ENCODE results near the gene MORC3.

MORC3 gene

DNA sequence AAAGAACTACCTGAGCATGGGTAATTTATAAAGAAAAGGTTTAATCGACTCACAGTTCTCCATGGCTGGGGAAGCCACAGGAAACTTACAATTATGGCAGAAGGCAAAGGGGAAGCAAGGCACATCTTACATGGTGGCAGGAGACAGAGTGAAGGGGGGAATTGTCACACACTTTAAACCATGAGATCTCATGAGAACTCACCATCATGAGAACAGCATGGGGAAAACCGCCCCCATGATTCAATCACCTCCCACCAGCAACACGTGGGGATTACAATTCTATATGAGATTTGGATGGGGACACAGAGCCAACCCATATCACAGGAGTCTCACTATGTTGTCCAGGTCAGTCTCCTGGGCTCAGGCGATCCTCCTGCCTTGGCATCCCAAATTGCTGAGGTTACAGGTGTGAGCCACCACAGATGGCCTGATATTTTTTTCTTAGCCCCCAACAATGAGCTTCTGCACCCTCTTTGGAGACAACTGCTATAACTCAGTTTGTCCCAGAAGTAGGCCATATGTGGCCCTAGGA lies 22.5 kb upstream of the MORC3 start:
- no peak for TF ChIP-seq EZH2 (IDR thresholded peaks at IDR 0.05; ENCODE audit: borderline replicate concordance, low read depth, low read length, severe bottlenecking)
- TF ChIP-seq, protein P1, sequence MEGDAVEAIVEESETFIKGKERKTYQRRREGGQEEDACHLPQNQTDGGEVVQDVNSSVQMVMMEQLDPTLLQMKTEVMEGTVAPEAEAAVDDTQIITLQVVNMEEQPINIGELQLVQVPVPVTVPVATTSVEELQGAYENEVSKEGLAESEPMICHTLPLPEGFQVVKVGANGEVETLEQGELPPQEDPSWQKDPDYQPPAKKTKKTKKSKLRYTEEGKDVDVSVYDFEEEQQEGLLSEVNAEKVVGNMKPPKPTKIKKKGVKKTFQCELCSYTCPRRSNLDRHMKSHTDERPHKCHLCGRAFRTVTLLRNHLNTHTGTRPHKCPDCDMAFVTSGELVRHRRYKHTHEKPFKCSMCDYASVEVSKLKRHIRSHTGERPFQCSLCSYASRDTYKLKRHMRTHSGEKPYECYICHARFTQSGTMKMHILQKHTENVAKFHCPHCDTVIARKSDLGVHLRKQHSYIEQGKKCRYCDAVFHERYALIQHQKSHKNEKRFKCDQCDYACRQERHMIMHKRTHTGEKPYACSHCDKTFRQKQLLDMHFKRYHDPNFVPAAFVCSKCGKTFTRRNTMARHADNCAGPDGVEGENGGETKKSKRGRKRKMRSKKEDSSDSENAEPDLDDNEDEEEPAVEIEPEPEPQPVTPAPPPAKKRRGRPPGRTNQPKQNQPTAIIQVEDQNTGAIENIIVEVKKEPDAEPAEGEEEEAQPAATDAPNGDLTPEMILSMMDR (IDR thresholded peaks at IDR 0.05; ENCODE audit: borderline replicate concordance, extremely low read depth, low read length, poor library complexity, severe bottlenecking), result no peak
- DNase-seq (no peak), ATAC-seq (ENCODE audit: insufficient read depth, low read depth) (no peak)
- peaks cover 10% of the 10 kb centered on the region for H3K4me1 ChIP-seq (ENCODE audit: insufficient read depth, low read length)
- no peaks in the 10 kb centered on the region for H3K27me3 ChIP-seq (ENCODE audit: insufficient read depth, low read length, poor library complexity)
- no peaks in the 10 kb centered on the region for H4K20me1 ChIP-seq (ENCODE audit: insufficient read depth, low read length)
- no peak overlapping the region for H3K4me2 ChIP-seq (ENCODE audit: insufficient read depth, low read length)
- H2AFZ ChIP-seq (ENCODE audit: low read depth, low read length), result peak overlapping the region; percentile 57; the same call in 1 of the 2 replicates
- H3K36me3 ChIP-seq (ENCODE audit: insufficient read depth, low read length), result peaks cover 6% of the 10 kb centered on the region; the same call in 1 of the 2 replicates
- no peak overlapping the region; the same call in 1 of the 2 replicates for H3K27ac ChIP-seq (ENCODE audit: low read length)
- H3K79me2 ChIP-seq (ENCODE audit: insufficient read depth, low read length), result no peaks in the 10 kb centered on the region
- no peak overlapping the region for H3K9ac ChIP-seq (ENCODE audit: low read depth, low read length)
- no peak overlapping the region for H3K4me3 ChIP-seq (ENCODE audit: low read depth in 1 of 2, low read length in 2 of 2)
- no peaks in the 10 kb centered on the region for H3K9me3 ChIP-seq (ENCODE audit: insufficient read depth, low read length, severe bottlenecking)

DNA sequence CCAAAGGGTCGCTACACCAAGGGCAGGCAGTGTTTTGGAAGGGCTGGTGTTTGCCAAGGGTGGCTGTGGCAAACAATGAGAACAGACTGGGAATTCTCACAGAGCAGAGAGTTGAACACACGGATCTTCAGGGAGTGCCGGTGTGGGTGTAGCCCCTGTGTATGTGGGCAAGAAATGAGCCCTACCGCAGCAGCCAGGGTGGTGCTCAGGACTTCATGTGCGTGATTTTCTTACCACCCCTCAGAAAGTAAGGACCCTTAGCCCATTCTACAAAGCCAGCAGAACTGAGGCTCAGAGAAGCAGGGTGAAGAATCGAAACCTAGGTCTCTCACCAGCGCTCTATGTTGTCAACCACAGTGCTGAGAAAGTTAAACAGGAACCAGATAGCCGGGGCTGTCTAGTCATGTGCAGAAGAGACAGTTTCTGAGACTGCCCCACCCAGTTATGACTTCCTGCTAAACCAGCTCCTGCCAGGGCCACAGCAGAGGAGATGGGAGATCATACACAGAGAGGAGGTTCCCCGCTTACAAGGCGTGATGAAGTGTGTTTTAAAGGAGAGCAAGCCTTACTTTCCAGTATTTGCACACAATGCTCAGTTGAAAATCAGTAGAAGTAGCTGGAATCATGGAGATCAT lies 21.9 kb upstream of the MORC3 start:
- DNase-seq (peak; percentile 51), ATAC-seq (ENCODE audit: insufficient read depth, low read depth) (peak; percentile 96)
- H3K9ac ChIP-seq (ENCODE audit: low read depth, low read length), result no peak overlapping the region

DNA sequence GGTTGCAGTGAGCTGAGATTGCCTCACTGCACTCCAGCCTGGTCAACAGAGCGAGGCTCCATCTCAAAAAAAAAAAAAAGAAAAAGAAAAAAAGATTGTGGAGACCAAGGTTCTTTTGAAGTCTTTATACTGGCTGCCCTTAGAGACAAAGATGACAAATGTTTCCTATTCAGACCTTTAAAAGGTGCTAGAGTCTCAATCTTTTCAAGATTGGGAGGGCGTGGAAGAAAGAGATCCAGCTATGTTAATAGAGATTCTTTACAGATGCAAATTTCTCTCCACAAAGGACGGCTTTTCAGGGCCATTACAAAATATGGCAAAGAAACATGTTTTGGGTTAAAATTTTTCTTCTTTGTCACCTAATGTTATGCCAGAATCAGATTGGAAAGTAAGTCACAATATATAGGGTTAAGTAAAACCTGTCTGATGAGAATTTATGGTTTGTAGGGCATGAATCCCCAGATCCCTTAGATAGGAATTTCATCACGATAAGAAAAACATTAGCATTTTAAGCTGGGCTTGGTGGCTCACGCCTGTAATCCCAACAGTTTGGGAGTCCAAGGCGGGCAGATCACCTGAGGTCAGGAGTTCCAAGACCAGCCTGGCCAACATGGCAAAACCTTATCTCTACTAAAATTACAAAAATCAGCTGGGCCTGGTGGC lies 13.0 kb upstream of the MORC3 start:
- no peak for DNase-seq
- no peaks in the 10 kb centered on the region for H3K4me1 ChIP-seq (ENCODE audit: insufficient read depth, low read length)
- no peak overlapping the region for H3K4me3 ChIP-seq (ENCODE audit: low read depth in 1 of 2, low read length in 2 of 2)
- H3K27ac ChIP-seq (ENCODE audit: low read length), result no peak overlapping the region
- peaks cover 2% of the 10 kb centered on the region for H3K9me3 ChIP-seq (ENCODE audit: insufficient read depth, low read length, severe bottlenecking)
- no peak overlapping the region for H2AFZ ChIP-seq (ENCODE audit: low read depth, low read length)
- H4K20me1 ChIP-seq (ENCODE audit: insufficient read depth, low read length), result no peaks in the 10 kb centered on the region
- ATAC-seq (ENCODE audit: insufficient read depth, low read depth), result no peak
- H3K9ac ChIP-seq (ENCODE audit: low read depth, low read length), result no peak overlapping the region
- no peaks in the 10 kb centered on the region for H3K79me2 ChIP-seq (ENCODE audit: insufficient read depth, low read length)
- no peaks in the 10 kb centered on the region for H3K27me3 ChIP-seq (ENCODE audit: insufficient read depth, low read length, poor library complexity)
- no peaks in the 10 kb centered on the region for H3K36me3 ChIP-seq (ENCODE audit: insufficient read depth, low read length)
- no peak for TF ChIP-seq EZH2 (IDR thresholded peaks at IDR 0.05; ENCODE audit: borderline replicate concordance, low read depth, low read length, severe bottlenecking)
- TF ChIP-seq, protein P1 (IDR thresholded peaks at IDR 0.05; ENCODE audit: borderline replicate concordance, extremely low read depth, low read length, poor library complexity, severe bottlenecking), result no peak
- no peak overlapping the region for H3K4me2 ChIP-seq (ENCODE audit: insufficient read depth, low read length)

More for the DNA sequence above, 21.9 kb upstream of the MORC3 start:
- Histone ChIP-seq H2AFZ (ENCODE audit: low read depth, low read length) (peak overlapping the region; percentile 57; the same call in 1 of the 2 replicates), H3K4me1 (ENCODE audit: insufficient read depth, low read length) (peaks cover 10% of the 10 kb centered on the region), H3K4me2 (ENCODE audit: insufficient read depth, low read length) (no peak overlapping the region), H3K4me3 (ENCODE audit: low read depth in 1 of 2, low read length in 2 of 2) (no peak overlapping the region), H4K20me1 (ENCODE audit: insufficient read depth, low read length) (no peaks in the 10 kb centered on the region), H3K27ac (ENCODE audit: low read length) (peak overlapping the region; percentile 22; the same call in 1 of the 2 replicates), H3K9me3 (ENCODE audit: insufficient read depth, low read length, severe bottlenecking) (no peaks in the 10 kb centered on the region), H3K36me3 (ENCODE audit: insufficient read depth, low read length) (peaks cover 5% of the 10 kb centered on the region; the same call in 1 of the 2 replicates), H3K79me2 (ENCODE audit: insufficient read depth, low read length) (no peaks in the 10 kb centered on the region), H3K27me3 (ENCODE audit: insufficient read depth, low read length, poor library complexity) (no peaks in the 10 kb centered on the region)
- TF ChIP-seq, protein P1 (IDR thresholded peaks at IDR 0.05; ENCODE audit: borderline replicate concordance, extremely low read depth, low read length, poor library complexity, severe bottlenecking), result no peak
- no peak for TF ChIP-seq EZH2 (IDR thresholded peaks at IDR 0.05; ENCODE audit: borderline replicate concordance, low read depth, low read length, severe bottlenecking)
